GM21367 (cell line): ENCODE measurements around the gene PIGL.
"Not testable (repeated sequence)": the region's sequence is repeated elsewhere in the genome, so short reads cannot be mapped to it uniquely, and the experiment has no call there.

Experiments
- ATAC-seq: cut with Tn5 transposase; IDR thresholded peaks from one replicate; pipeline ENCODE4 v1.9.1; 2021; ENCODE audit not compliant: unreplicated experiment

The PIGL gene

GRCh38 chr17:16304830-16305229, 87.8 kb downstream of the PIGL start:
- no peak for ATAC-seq

GRCh38 chr17:16306211-16306610, 89.2 kb downstream of the PIGL start:
- ATAC-seq: no peak

GRCh38 chr17:16312061-16312460, 95.1 kb downstream of the PIGL start:
- not testable (repeated sequence) for ATAC-seq

- no peak for ATAC-seq
Measured at GRCh38 chr17:16313139-16314090, 96.4 kb downstream of the PIGL start.

GRCh38 chr17:16314189-16314588, 97.2 kb downstream of the PIGL start:
- ATAC-seq: no peak

- no peak for ATAC-seq
Measured at GRCh38 chr17:16314859-16315258, 97.8 kb downstream of the PIGL start.

GRCh38 chr17:16319969-16320368, 103.0 kb downstream of the PIGL start:
- ATAC-seq: no peak

GRCh38 chr17:16322636-16323035, 105.6 kb downstream of the PIGL start:
- no peak for ATAC-seq

GRCh38 chr17:16325964-16326363, 109.0 kb downstream of the PIGL start:
- ATAC-seq: no peak

GRCh38 chr17:16327018-16327417, 110.0 kb downstream of the PIGL start:
- ATAC-seq: no peak

GRCh38 chr17:16328997-16329396, 112.0 kb downstream of the PIGL start:
- ATAC-seq: no peak

GRCh38 chr17:16329519-16330271, 112.7 kb downstream of the PIGL start:
- no peak for ATAC-seq

GRCh38 chr17:16338391-16338790, 121.4 kb downstream of the PIGL start:
- no peak for ATAC-seq

GRCh38 chr17:16339402-16339801, 122.4 kb downstream of the PIGL start:
- ATAC-seq: no peak

- no peak for ATAC-seq
Measured at GRCh38 chr17:16339959-16340358, 122.9 kb downstream of the PIGL start.

GRCh38 chr17:16342979-16343378, 126.0 kb downstream of the PIGL start:
- no peak for ATAC-seq

GRCh38 chr17:16343569-16343968, 126.6 kb downstream of the PIGL start:
- no peak for ATAC-seq

- no peak for ATAC-seq
Measured at GRCh38 chr17:16345565-16345964, 128.6 kb downstream of the PIGL start.

GRCh38 chr17:16346721-16347271, 129.8 kb downstream of the PIGL start:
- no peak for ATAC-seq

- ATAC-seq: no peak
Measured at GRCh38 chr17:16348586-16348985, 131.6 kb downstream of the PIGL start.

GRCh38 chr17:16349431-16349830, 132.4 kb downstream of the PIGL start:
- no peak for ATAC-seq

GRCh38 chr17:16351831-16352230, 134.8 kb downstream of the PIGL start:
- ATAC-seq: no peak
